GM19023 (cell line): ENCODE measurements around the gene CACNA2D3.

Experiments
- ATAC-seq: cut with Tn5 transposase; IDR thresholded peaks from one replicate; pipeline ENCODE4 v1.9.1; 2021; ENCODE audit warnings: mild to moderate bottlenecking, moderate library complexity; ENCODE audit not compliant: unreplicated experiment

The CACNA2D3 gene

DNA sequence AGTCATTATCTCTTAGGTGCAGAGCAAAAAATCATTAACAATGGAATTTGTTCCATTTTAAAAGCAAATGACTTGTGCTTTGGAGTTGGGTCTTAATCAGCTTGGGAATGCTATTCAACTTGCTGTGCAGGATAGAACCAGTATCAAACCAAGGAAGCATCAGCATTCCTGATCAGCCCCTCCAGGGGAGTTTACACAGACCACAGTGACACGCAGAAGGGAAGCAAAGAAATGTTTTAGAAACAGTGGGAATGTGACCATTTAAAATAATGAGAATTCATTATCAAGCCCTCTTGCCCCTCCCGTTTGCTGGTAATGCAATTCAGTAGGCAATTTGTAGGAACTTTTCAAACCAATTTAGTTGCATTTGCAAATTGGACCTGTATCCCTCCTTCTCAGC is 650.4 kb downstream of the CACNA2D3 start:
- ATAC-seq: no peak

DNA sequence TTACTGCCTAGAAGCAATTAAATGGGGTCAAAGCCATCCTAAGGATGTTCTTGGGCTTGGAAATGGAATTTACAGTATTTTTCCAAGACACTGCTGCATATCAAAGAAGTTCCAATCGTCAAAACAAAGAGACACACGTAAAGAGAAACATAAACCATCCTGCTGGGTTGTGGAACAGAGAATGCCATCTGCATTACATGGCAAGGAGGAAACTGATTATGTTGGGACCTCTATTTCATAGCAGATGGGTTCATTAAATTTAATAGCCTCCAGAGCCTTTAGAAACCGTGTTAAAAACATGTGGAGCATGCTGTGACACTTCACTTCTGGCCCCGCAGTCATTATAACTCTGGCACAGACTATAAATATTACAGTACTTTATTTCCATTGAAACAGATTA is 650.9 kb downstream of the CACNA2D3 start:
- no peak for ATAC-seq

DNA sequence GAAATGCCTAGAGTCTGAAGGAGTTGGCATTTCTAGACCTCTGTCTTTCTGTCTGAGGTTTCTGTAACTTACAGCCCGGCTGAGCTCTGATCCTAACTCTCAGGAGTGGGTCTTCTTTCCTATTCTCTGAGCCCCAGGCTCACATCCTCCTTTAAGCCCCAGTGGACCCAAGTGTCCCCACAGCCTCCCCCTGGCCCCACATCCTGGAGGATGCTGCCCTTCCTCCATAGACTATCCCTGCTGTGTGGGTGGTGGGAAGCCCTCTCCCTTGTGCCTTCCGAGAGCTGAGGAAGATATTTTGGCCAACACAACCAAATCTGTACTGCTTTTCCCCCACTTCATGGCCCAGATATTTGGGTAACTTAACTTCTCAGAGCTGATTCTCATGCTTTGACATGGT is 654.2 kb downstream of the CACNA2D3 start:
- no peak for ATAC-seq

DNA sequence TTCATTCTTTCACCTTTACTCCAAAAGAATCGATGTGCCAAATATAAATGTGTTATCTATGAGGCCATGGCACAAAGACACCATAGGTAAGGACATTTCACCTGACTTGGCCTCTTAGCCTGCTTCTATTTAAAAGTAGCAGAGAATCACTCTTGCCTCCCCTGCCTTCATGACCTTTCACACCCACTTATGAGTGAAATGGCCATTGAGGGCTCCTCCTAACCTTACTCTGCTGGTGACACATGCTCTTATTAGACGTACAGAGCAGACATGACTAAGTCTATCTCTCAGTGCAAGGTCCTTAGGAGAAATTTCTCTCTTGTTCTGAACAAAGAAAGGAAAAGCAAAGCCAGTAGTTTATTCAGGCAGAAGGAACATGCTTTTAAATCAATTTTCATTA is 654.8 kb downstream of the CACNA2D3 start:
- ATAC-seq: no peak

DNA sequence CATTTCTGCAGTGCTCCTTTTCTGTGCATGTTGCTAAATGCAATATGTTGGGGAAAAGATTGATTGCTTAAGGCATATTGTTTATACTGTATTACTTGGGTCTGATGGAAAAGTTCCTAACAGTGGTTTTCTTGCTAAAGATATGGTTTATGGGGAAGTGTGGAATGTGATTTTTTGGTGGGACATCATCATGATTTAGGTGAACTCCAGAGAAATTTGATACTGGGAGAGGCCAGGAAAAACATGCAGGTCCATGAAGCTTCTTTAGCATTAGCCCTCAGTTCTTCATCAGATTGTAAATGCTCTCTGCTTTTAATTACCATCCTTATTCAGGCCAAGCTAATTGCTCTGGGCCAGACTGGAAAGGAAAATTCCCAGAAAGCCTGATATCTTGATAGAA is 658.0 kb downstream of the CACNA2D3 start:
- no peak for ATAC-seq

DNA sequence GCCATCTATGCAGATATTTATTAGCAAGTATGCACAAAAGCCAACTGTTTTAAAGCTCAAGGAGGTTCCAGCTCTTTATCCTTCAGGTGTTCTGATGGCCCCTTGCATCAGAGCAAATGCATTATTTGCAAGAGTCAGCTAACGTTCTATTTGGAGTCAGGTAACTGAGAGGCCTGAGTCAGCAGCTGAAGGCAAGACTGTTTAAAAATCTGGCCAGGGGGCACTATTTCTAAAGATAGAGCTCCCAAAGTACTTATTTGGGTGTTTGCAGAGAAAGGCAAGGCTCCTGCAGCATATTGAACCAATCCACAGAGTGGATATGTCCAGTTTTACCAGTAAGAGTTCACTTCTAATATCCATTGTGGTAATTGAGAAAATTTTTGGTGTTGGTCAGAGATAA is 659.4 kb downstream of the CACNA2D3 start:
- ATAC-seq: no peak

DNA sequence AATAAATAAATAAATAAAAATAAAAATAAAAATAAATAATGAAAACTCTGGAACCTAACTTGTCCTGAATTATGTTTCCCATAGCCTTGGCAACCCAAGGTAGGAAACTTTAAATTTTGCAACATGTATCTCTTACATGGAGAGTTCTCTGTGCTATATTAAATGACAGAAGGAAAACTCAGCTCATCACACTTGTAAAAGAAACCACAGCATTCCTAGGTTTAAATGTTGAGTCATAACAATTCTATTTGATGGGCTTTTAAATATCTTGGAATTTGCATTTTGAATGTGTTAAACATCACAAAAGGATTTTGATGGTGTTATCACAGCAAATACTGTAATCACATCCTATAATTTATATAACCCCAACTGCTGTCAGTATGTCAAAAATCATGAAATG is 661.3 kb downstream of the CACNA2D3 start:
- no peak for ATAC-seq

DNA sequence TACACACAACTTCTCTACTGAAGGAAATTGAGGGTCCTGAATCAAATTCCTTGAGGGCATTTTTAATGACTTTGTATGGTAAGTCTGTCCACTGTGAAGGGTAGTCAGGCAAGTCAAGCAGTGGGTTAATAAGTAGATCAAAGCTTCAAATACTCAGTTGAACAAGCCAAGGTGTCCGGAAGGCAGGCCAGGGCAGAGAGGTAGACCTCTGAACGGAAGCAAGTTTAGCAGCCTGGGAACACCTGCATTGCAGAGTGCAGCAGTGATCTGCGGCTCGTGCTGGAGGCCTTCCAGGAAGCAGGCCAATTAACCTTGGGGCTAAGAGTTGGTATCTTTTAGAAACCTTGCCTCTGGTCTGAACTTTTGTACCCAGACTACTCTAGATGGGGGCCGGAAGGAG is 661.7 kb downstream of the CACNA2D3 start:
- no peak for ATAC-seq

DNA sequence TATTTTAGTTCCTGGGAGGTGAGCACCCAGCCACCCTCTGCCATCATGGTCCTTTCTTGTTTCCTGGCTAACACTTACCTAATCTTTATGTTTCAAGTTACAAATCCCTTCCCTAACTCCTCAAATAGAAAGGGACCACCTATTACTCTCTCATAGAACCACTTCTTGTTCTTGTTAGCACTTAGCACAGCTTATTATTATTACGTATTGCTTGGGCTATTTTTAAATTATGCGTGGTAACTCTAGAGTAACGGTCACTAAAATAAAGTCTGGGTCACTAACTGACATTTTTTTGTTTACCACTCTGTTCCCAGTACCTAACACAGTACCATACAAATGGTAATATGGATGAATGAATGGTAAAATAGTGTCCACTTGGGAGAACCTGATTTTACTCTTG is 663.6 kb downstream of the CACNA2D3 start:
- ATAC-seq: no peak

DNA sequence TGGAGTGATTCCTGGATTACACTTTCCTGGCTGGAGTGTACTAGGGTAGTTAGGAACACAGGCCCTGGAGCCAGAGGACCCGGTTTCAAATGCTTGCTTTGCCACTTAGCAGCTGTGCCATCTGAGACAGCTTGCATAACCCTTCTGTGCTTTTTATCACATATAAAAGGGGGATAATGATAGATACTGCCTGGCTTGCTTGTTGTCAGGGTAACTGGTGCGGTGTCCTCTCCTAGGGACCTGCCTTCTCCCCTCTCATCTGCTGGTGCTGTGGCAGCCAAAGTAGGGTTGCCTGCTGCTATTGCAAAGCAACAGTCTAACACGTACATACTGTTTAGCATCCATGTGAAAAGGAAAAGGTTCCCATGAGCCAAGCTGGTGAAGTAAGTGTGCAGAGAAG is 667.7 kb downstream of the CACNA2D3 start:
- ATAC-seq: no peak

DNA sequence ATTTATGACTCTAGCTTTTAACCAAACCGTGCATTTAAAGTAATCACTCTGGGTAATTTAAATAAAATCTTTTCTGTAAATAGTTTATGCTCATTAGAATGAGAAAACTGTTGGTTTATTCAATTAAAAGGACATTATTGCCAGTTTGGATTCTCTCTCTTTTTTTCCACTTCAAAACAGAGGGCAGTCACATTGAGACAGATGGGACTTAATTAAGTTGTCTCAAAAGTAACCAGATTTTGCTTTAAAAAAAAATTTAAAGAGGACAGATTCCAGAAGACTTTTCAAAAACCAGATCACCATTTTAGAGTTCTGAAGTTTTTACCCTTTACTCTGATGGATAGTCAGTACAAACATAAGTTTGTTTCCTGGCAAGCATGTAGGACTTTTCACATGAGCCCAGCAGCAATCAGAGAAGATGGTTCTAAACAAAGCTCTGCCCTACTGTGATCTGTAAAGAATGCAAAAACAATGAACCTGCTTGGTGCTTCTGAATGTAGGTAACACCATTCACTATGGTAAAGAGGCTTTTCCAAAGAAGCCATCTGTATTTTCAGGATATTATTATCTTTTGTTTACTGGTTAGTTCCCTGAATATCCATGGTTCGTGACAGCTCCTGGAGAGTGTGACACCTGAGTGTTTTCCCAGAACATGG is 669.3 kb downstream of the CACNA2D3 start:
- no peak for ATAC-seq

DNA sequence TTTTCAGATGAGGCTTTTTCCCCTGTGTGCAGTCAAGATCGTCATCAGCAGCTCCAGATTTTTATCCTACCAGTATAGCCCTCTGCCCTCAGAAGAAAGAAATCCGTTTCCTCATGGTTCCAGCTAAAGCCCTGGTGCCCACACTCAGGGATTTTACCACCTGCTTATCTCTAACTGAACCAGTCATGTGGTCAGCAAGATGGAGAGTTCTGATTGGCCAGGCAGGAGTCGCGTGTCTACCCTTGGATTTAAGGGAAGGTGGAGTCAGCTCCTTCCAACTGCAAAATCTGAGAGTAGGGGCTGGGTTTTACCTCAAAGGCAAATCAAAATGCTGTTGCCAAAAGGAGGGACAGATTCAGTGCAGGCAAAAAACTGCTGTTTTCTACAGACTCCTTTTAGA is 670.2 kb downstream of the CACNA2D3 start:
- ATAC-seq: no peak

DNA sequence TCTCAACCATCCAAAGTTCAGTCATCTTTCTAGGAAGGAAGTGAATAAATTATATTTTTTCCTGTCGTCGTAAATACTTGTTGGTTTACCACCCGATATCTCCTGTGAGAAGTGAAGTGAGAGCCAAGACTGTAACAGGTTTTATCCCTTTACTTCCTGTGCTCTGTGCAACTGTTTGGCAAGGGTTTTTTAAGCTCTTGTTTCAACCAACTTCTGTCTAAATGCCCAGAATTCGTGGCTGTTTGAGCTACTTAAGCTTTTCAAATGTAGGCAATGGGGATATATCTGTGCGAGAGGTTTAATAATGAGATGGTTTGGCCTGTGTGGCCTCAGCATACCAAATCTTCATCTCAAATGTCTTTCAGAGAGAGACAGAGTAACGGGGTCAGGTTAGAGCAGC is 670.8 kb downstream of the CACNA2D3 start:
- no peak for ATAC-seq

DNA sequence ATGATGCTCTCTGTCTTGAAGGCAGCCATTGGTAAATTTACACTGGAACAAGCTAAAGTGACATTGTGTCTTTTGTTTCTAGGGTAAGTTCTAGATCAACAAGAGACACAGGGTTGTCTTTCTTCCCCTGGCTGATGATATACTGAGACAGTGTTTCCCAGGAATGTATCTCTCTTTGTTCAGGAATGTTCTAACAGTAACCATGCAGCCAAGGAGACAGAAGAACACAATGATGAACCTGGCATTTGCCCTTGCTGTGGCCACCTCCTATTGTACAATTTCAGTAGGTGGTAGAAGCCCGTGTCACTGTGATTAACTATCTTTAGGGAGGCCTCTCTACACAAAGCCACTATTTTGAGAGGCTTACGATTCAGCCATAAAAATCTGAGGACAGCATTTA is 674.8 kb downstream of the CACNA2D3 start:
- no peak for ATAC-seq

DNA sequence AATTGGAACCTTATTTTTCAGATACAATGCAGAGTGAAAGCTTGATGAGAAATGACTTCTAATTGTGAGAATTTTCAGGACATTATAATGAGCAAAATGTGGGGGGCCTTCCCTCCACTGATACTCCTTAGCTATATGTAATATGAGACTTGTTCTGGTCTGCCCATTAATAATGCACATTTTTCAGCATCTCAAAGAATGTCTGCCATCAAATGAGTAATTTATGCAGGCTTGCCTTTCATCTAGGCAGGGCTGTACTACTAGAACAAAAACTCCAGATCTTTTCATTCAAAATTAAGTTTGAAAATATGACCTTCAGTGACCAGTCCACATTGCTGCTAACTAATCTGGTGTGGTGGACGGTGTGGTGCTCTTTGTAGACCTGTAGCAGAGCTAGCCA is 678.1 kb downstream of the CACNA2D3 start:
- ATAC-seq: no peak

DNA sequence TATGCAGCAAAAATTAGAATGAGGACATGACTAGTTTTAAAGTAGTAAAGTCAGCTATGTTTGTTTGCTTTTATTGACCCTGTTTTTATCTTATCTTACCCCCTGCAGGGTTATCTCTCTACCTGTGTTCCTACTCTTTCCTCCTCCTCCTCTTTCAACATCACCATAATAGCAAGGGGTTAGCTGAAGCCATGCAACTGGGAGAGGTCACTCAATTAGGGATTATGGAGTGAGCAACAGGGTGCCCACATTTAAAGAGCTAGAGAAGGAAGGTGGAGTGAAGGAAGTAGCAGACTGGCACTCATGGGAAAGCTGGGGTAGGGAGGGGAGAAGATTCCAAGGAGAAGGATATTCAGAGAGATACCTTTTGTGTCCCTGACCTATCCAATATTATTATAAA is 679.6 kb downstream of the CACNA2D3 start:
- ATAC-seq: no peak

DNA sequence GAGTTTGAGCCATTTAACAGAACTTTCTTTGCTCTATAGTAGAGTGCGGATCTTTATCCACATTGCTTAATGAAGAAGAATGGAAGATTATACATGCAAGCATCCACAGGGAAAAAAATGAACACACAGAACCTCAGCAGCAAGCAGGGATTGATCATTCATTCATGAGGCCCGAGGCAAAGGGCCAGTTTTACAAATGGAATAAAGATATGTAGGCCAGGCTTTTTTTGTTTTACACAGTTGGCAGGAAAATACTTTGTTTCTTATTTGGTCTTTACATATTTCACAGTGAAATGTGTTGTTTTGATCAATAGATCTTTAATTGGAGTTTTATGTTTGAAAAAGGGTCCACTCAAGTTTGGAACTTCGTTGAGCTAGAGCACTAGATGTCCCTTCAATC is 688.0 kb downstream of the CACNA2D3 start:
- no peak for ATAC-seq

DNA sequence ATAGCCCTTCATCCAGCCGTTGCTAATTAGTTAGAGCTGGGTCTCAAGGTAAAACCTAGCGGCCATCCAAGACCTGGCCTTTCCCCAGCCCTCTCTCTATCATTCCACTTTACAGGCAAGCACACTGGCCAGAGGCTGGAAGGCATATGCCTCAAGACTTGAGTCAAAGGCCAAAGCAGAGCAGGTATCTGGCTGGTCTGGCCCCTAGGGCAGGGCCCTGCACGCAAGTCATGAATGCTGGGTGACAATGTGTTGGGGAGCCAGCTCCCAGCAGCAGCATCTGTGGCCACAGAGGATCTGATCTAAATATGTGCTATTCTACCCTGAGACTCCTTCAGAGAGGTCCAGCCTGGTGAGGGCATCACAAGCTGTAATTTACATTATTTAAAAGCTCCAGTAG is 691.9 kb downstream of the CACNA2D3 start:
- no peak for ATAC-seq

DNA sequence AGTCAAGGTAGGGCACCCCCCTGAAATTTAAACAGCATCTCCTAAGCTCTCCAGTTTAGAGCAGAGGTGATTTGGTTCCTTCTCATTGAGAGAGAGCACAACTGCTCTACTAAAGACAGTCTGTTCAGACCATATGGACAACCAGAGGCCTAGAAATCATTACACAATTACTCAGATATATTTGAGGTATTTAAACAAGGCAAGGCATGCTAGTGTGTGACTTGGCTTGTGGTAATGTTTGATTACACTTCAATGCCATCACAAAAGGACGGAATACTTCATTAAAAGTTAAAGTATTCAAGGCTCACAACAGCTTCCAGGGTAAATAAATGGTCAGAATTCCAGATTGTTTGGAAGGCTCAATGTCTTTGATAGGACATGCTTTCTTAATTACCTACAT is 695.3 kb downstream of the CACNA2D3 start:
- ATAC-seq: no peak

DNA sequence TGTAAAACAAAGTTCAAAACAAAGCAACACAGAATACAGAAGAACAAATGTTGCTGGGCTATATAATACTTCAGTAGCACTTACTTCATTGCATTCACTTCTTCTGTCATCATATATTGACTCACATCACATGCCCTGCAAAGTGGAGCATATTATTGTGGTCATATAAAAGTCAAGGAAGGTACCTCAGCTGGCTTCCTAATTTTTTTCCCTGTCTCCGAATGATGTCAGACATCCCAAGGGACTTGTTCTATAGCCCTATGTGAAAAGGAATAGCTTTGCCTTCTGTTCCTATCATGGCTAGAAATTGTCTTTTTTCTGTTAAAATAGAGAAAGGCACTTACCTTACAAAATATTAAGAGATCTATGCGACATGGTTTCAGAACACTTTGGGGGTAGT is 696.1 kb downstream of the CACNA2D3 start:
- ATAC-seq: no peak

DNA sequence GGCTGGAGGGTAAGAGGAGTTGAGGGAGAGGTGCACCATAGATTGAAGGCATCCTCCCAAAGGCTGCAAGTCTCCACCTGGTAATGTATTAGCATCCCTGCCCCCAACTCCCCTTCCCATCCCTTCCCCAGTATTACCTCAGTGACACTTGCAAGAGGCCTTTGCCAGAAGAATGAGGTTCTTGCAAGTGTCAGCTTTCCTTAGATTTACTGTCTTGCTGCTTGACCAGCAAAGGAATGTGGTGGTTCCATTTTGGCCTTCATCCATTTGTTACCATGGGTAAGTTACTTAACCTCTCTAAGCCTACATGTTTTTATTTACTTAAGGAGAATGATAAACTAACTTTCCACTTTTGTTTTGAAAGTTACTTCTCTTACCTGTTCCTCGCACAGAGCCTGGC is 696.6 kb downstream of the CACNA2D3 start:
- ATAC-seq: no peak

DNA sequence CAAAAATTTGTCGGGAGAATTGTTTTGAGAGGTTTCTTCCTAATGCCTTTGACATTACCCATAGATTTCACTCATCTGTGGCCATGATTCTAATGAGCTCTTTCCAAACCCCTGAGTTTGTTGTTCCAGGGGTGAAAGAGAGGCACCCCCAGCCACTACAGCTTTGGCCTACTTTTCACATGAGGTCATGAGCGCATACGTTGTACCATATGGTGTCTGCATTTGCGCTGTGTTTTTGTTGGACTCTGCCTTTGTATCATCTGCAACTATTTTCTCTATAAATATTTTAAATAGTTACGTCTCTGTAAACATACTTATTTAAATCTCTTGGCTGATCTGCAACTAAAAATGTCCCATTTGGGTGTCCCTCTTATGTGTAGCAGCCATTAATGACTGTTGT is 697.6 kb downstream of the CACNA2D3 start:
- no peak for ATAC-seq

DNA sequence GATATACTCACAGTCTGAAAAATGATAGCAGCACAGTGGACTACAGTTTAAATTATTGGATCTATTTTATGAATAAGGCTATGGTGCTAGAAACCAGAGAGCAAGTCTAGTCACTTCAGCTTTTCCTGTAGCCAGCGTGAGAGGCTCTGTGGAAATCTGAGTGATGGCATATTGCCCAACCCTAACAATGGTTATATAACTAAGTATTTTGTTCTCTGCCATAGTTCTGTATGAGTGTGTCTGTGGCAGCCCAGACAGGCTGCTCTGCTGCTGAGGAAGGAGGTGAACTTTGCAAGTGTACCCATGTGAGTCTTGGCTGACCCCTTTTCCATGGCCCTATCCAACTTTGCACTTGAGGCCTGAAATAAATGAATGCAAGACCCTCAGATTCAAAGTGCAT is 699.9 kb downstream of the CACNA2D3 start:
- ATAC-seq: no peak

DNA sequence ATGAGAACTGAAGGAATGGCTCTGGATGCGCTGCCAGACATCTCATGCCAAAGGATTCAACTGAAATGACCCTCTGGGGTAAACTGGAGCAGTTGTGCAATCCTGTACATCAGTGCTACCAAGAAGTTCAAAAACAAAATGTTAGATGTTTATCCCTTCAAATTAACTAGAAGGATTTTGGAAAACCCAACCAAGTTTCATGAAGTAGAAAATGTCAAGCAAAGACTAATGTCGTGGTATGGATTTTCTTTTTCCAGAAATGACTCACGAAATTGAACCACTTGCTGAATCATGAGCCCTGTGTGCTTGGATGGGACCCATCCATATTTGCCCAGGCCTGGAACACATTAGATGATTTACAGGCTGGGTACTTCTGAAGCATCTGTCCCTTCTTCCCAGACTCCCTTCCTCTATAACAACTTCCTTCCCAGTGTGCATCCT is 703.9 kb downstream of the CACNA2D3 start:
- ATAC-seq: no peak
